ENCODE measurements around the gene NMNAT2.
"Not testable (repeated sequence)": the region's sequence is repeated elsewhere in the genome, so short reads cannot be mapped to it uniquely, and the experiment has no call there.

GRCh38 chr1:183240853-183241252 is 177.3 kb downstream of the NMNAT2 start:
- TF ChIP-seq CTCF (IDR thresholded peaks at IDR 0.05); POLR2AphosphoS5 (IDR thresholded peaks at IDR 0.05); POLR2A (IDR thresholded peaks at IDR 0.05); EP300 (IDR thresholded peaks at IDR 0.05; ENCODE audit: low read depth): not testable (repeated sequence)

Measured in transverse colon (tissue), 4 donors.